ENCODE data around the gene ENPP1. TPM values are rescaled to one million over a fixed set of nuclear protein-coding genes. Genes with fewer than 3 reads are reported as not detected.
A peak's percentile ranks its signal among the peaks of the same experiment; 100 is the strongest.
"Not testable (repeated sequence)": the region's sequence is repeated elsewhere in the genome, so short reads cannot be mapped to it uniquely, and the experiment has no call there.

The ENPP1 gene
- total and polyA plus RNA-seq, 2 donors: 5.7 to 10.4 TPM

- DNase-seq (ENCODE audit: low read depth in 6 of 9, low spot score in 9 of 9): peak; percentile 37 to 83 (median 61)
- Histone ChIP-seq H3K9me3 (ENCODE audit: control insufficient read depth in 2 of 2, insufficient read depth in 1 of 2, low read length in 1 of 2) (no peaks in the 10 kb centered on the region), H3K4me3 (ENCODE audit: low read length in 2 of 2) (no peak overlapping the region), H3K36me3 (ENCODE audit: control insufficient read depth in 2 of 2, insufficient read depth in 2 of 2, low read length in 1 of 2) (no peaks in the 10 kb centered on the region), H3K4me1 (ENCODE audit: control insufficient read depth in 2 of 2, insufficient read depth in 2 of 2, low read length in 2 of 2) (no peaks in the 10 kb centered on the region), H3K27me3 (ENCODE audit: control insufficient read depth in 2 of 2, insufficient read depth in 1 of 2, low read length in 1 of 2) (peaks cover 0 to 2% of the 10 kb centered on the region in 2 donors), H3K27ac (ENCODE audit: low read depth in 1 of 2, low read length in 1 of 2) (no peak overlapping the region)
- 41% methylated on average over 4 of the region's 4 CpGs for WGBS
These were observed 101.8 kb downstream of the ENPP1 start for GRCh38 chr6:131909408-131910218.

GRCh38 chr6:131910219-131910589, 102.4 kb downstream of the ENPP1 start:
- Histone ChIP-seq H3K4me3 (ENCODE audit: low read length in 2 of 2) (no peak overlapping the region), H3K9me3 (ENCODE audit: control insufficient read depth in 2 of 2, insufficient read depth in 1 of 2, low read length in 1 of 2) (no peaks in the 10 kb centered on the region), H3K4me1 (ENCODE audit: control insufficient read depth in 2 of 2, insufficient read depth in 2 of 2, low read length in 2 of 2) (no peaks in the 10 kb centered on the region), H3K27me3 (ENCODE audit: control insufficient read depth in 2 of 2, insufficient read depth in 1 of 2, low read length in 1 of 2) (peaks cover 0 to 2% of the 10 kb centered on the region in 2 donors), H3K36me3 (ENCODE audit: control insufficient read depth in 2 of 2, insufficient read depth in 2 of 2, low read length in 1 of 2) (no peaks in the 10 kb centered on the region), H3K27ac (ENCODE audit: low read depth in 1 of 2, low read length in 1 of 2) (no peak overlapping the region)
- no peak for DNase-seq (ENCODE audit: low read depth in 6 of 9, low spot score in 9 of 9)
- 97% methylated on average over 1 of the region's 1 CpG for WGBS

- Histone ChIP-seq H3K36me3 (ENCODE audit: control insufficient read depth in 2 of 2, insufficient read depth in 2 of 2, low read length in 1 of 2) (no peaks in the 10 kb centered on the region), H3K27me3 (ENCODE audit: control insufficient read depth in 2 of 2, insufficient read depth in 1 of 2, low read length in 1 of 2) (peaks cover 0 to 2% of the 10 kb centered on the region in 2 donors), H3K4me1 (ENCODE audit: control insufficient read depth in 2 of 2, insufficient read depth in 2 of 2, low read length in 2 of 2) (no peaks in the 10 kb centered on the region), H3K4me3 (ENCODE audit: low read length in 2 of 2) (no peak overlapping the region), H3K9me3 (ENCODE audit: control insufficient read depth in 2 of 2, insufficient read depth in 1 of 2, low read length in 1 of 2) (no peaks in the 10 kb centered on the region), H3K27ac (ENCODE audit: low read depth in 1 of 2, low read length in 1 of 2) (no peak overlapping the region)
- WGBS: 87% methylated on average over 4 of the region's 4 CpGs
- no peak for DNase-seq (ENCODE audit: low read depth in 6 of 9, low spot score in 9 of 9)
These were observed 103.1 kb downstream of the ENPP1 start for GRCh38 chr6:131910956-131911355.

- H3K36me3 ChIP-seq (ENCODE audit: control insufficient read depth in 2 of 2, insufficient read depth in 2 of 2, low read length in 1 of 2): no peaks in the 10 kb centered on the region
- no peak overlapping the region for H3K27ac ChIP-seq (ENCODE audit: low read depth in 1 of 2, low read length in 1 of 2)
- DNase-seq (ENCODE audit: low read depth in 6 of 9, low spot score in 9 of 9): no peak
- H3K4me3 ChIP-seq (ENCODE audit: low read length in 2 of 2): no peak overlapping the region
- no peaks in the 10 kb centered on the region for H3K4me1 ChIP-seq (ENCODE audit: control insufficient read depth in 2 of 2, insufficient read depth in 2 of 2, low read length in 2 of 2)
- no peaks in the 10 kb centered on the region for H3K9me3 ChIP-seq (ENCODE audit: control insufficient read depth in 2 of 2, insufficient read depth in 1 of 2, low read length in 1 of 2)
- 32% methylated on average over 3 of the region's 3 CpGs for WGBS
- peaks cover 0 to 2% of the 10 kb centered on the region in 2 donors for H3K27me3 ChIP-seq (ENCODE audit: control insufficient read depth in 2 of 2, insufficient read depth in 1 of 2, low read length in 1 of 2)
These were observed 104.1 kb downstream of the ENPP1 start for GRCh38 chr6:131911951-131912350.

- no peak overlapping the region for H3K4me3 ChIP-seq (ENCODE audit: low read length in 2 of 2)
- DNase-seq (ENCODE audit: low read depth in 6 of 9, low spot score in 9 of 9): no peak
- peaks cover 0 to 2% of the 10 kb centered on the region in 2 donors for H3K27me3 ChIP-seq (ENCODE audit: control insufficient read depth in 2 of 2, insufficient read depth in 1 of 2, low read length in 1 of 2)
- H3K36me3 ChIP-seq (ENCODE audit: control insufficient read depth in 2 of 2, insufficient read depth in 2 of 2, low read length in 1 of 2): no peaks in the 10 kb centered on the region
- peaks cover 0 to 5% of the 10 kb centered on the region in 2 donors for H3K4me1 ChIP-seq (ENCODE audit: control insufficient read depth in 2 of 2, insufficient read depth in 2 of 2, low read length in 2 of 2)
- H3K27ac ChIP-seq (ENCODE audit: low read depth in 1 of 2, low read length in 1 of 2): no peak overlapping the region
- no peaks in the 10 kb centered on the region for H3K9me3 ChIP-seq (ENCODE audit: control insufficient read depth in 2 of 2, insufficient read depth in 1 of 2, low read length in 1 of 2)
- WGBS: 90% methylated on average over 1 of the region's 1 CpG
These were observed 106.4 kb downstream of the ENPP1 start for GRCh38 chr6:131914234-131914633.

GRCh38 chr6:131914967-131915751, 107.3 kb downstream of the ENPP1 start:
- no peaks in the 10 kb centered on the region for H3K9me3 ChIP-seq (ENCODE audit: control insufficient read depth in 2 of 2, insufficient read depth in 1 of 2, low read length in 1 of 2)
- peaks cover 0 to 2% of the 10 kb centered on the region in 2 donors for H3K27me3 ChIP-seq (ENCODE audit: control insufficient read depth in 2 of 2, insufficient read depth in 1 of 2, low read length in 1 of 2)
- H3K4me3 ChIP-seq (ENCODE audit: low read length in 2 of 2): no peak overlapping the region
- WGBS: 40% methylated on average over 10 of the region's 10 CpGs
- H3K4me1 ChIP-seq (ENCODE audit: control insufficient read depth in 2 of 2, insufficient read depth in 2 of 2, low read length in 2 of 2): peaks cover 0 to 5% of the 10 kb centered on the region in 2 donors
- H3K36me3 ChIP-seq (ENCODE audit: control insufficient read depth in 2 of 2, insufficient read depth in 2 of 2, low read length in 1 of 2): no peaks in the 10 kb centered on the region
- peak in 8 of 9 donors; percentile 18 to 70 (median 36) for DNase-seq (ENCODE audit: low read depth in 6 of 9, low spot score in 9 of 9)
- no peak overlapping the region for H3K27ac ChIP-seq (ENCODE audit: low read depth in 1 of 2, low read length in 1 of 2)

GRCh38 chr6:131916091-131916796, 108.4 kb downstream of the ENPP1 start:
- WGBS: 97% methylated on average over 2 of the region's 2 CpGs

GRCh38 chr6:131916847-131917246, 109.0 kb downstream of the ENPP1 start:
- Histone ChIP-seq H3K27me3 (ENCODE audit: control insufficient read depth in 2 of 2, insufficient read depth in 1 of 2, low read length in 1 of 2) (peaks cover 0 to 2% of the 10 kb centered on the region in 2 donors), H3K4me3 (ENCODE audit: low read length in 2 of 2) (no peak overlapping the region), H3K27ac (ENCODE audit: low read depth in 1 of 2, low read length in 1 of 2) (no peak overlapping the region), H3K4me1 (ENCODE audit: control insufficient read depth in 2 of 2, insufficient read depth in 2 of 2, low read length in 2 of 2) (peaks cover 0 to 5% of the 10 kb centered on the region in 2 donors), H3K36me3 (ENCODE audit: control insufficient read depth in 2 of 2, insufficient read depth in 2 of 2, low read length in 1 of 2) (no peaks in the 10 kb centered on the region), H3K9me3 (ENCODE audit: control insufficient read depth in 2 of 2, insufficient read depth in 1 of 2, low read length in 1 of 2) (no peaks in the 10 kb centered on the region)
- 26% methylated on average over 2 of the region's 2 CpGs for WGBS
- no peak for DNase-seq (ENCODE audit: low read depth in 6 of 9, low spot score in 9 of 9)

More at GRCh38 chr6:131916091-131916796, 108.4 kb downstream of the ENPP1 start:
- not testable (repeated sequence) for H3K27ac ChIP-seq (ENCODE audit: low read depth in 1 of 2, low read length in 1 of 2); H3K36me3 ChIP-seq (ENCODE audit: control insufficient read depth in 2 of 2, insufficient read depth in 2 of 2, low read length in 1 of 2); H3K4me1 ChIP-seq (ENCODE audit: control insufficient read depth in 2 of 2, insufficient read depth in 2 of 2, low read length in 2 of 2); H3K9me3 ChIP-seq (ENCODE audit: control insufficient read depth in 2 of 2, insufficient read depth in 1 of 2, low read length in 1 of 2); H3K27me3 ChIP-seq (ENCODE audit: control insufficient read depth in 2 of 2, insufficient read depth in 1 of 2, low read length in 1 of 2); DNase-seq (ENCODE audit: low read depth in 6 of 9, low spot score in 9 of 9); H3K4me3 ChIP-seq (ENCODE audit: low read length in 2 of 2)
